ENCODE measurements around the gene DYRK4. TPM values are rescaled to one million over a fixed set of nuclear protein-coding genes. Genes with fewer than 3 reads are reported as not detected.

Gene DYRK4
- total RNA-seq, 3 donors from 2014 or later: 27.9 to 41.5 (median 34.1) TPM

DNA sequence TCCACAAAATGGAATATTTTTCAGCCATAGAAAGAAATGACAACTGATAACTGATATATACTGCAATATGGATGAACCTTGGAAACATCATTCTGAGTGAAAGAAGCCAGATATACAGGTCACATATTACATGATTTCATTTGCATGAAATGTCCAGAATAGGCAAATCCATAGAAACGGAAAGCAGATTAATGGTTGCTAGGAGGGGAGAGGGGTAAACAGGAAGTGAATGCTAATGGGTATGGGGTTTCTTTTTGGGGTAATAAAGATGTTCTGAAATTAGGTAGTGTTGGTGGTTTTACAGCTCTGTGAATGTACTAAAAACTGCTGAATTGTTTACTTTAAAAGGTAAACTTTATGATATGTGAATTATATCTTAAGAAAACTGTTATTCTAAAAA is 16.8 kb upstream of the DYRK4 start:
- no peak for ATAC-seq
- Mint-ChIP-seq H3K4me3 (no peak overlapping the region), H3K36me3 (ENCODE audit: insufficient read depth) (peaks cover 7% of the 10 kb centered on the region), H3K9me3 (no peaks in the 10 kb centered on the region), H3K27me3 (ENCODE audit: low read depth) (no peaks in the 10 kb centered on the region), H3K4me1 (ENCODE audit: low read depth) (no peaks in the 10 kb centered on the region)
- no peak for DNase-seq

DNA sequence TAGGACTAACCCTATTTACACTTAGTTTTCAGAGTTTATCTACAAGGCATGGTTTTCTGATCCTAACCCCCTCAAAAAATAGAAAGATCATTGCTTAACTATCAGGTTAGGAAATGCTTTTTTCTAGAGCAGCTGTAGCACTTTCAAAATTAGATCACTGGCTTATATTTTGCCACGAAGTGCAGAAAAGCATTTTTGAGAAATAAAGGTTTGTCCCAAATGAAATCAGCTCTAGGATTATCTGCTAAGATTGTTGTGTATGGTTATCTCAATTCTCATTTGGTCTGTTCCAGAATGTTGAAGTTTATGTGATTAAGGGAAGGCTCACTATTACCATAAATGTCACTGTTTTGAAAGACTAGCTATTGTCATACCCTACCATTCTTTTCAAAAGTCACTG is 9.8 kb upstream of the DYRK4 start:
- ATAC-seq (no peak), DNase-seq (no peak)
- Mint-ChIP-seq H3K4me1 (ENCODE audit: low read depth) (no peaks in the 10 kb centered on the region), H3K4me3 (no peak overlapping the region), H3K27me3 (ENCODE audit: low read depth) (no peaks in the 10 kb centered on the region), H3K36me3 (ENCODE audit: insufficient read depth) (peaks cover 5% of the 10 kb centered on the region), H3K9me3 (no peaks in the 10 kb centered on the region)

DNA sequence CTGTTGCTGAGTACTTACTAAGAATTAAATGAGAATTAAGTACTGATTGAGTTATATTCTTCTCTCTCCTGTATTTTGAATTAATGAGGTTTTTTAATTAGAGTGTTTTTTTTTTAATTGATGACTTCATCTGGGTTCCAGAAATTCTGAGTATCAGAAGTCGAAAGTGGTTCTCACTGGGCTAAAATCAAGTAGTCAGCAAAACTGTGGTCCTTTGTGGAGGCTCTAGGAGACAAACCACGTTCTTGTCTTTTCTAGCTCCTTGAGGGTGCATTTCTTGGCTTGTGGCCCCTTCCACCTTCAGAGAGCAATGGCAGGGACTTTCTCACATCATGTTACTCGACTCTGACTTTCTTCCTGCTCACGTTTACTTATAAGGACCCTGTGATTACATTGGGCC is 8.1 kb upstream of the DYRK4 start:
- DNase-seq (no peak), ATAC-seq (no peak)
- no peaks in the 10 kb centered on the region for H3K4me1 Mint-ChIP-seq (ENCODE audit: low read depth)
- no peak overlapping the region for H3K4me3 Mint-ChIP-seq
- H3K27me3 Mint-ChIP-seq (ENCODE audit: low read depth): no peaks in the 10 kb centered on the region
- H3K9me3 Mint-ChIP-seq: no peaks in the 10 kb centered on the region
- H3K36me3 Mint-ChIP-seq (ENCODE audit: insufficient read depth): peaks cover 5% of the 10 kb centered on the region

DNA sequence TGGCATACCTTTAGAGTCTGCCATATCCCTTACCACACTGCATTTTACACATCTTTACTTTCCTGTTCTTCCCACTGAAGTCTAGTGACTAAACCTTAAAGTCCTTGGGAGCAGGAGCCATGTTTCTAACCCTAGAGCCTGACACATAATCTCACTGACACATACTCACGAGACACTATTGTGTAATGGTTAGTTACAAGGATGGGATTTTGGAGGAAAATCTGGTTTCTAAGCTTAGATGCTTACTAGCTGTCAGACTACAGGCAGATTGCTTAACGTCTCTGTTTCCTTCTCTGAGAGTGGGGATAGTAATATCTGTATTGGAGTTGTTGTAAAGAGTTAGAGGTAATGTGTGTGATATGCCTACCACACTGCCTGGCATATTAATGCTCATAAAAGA is 6.2 kb upstream of the DYRK4 start:
- no peaks in the 10 kb centered on the region for H3K27me3 Mint-ChIP-seq (ENCODE audit: low read depth)
- no peaks in the 10 kb centered on the region for H3K4me1 Mint-ChIP-seq (ENCODE audit: low read depth)
- DNase-seq: no peak
- peaks cover 1% of the 10 kb centered on the region for H3K36me3 Mint-ChIP-seq (ENCODE audit: insufficient read depth)
- no peak overlapping the region for H3K4me3 Mint-ChIP-seq
- no peak for ATAC-seq
- no peaks in the 10 kb centered on the region for H3K9me3 Mint-ChIP-seq

DNA sequence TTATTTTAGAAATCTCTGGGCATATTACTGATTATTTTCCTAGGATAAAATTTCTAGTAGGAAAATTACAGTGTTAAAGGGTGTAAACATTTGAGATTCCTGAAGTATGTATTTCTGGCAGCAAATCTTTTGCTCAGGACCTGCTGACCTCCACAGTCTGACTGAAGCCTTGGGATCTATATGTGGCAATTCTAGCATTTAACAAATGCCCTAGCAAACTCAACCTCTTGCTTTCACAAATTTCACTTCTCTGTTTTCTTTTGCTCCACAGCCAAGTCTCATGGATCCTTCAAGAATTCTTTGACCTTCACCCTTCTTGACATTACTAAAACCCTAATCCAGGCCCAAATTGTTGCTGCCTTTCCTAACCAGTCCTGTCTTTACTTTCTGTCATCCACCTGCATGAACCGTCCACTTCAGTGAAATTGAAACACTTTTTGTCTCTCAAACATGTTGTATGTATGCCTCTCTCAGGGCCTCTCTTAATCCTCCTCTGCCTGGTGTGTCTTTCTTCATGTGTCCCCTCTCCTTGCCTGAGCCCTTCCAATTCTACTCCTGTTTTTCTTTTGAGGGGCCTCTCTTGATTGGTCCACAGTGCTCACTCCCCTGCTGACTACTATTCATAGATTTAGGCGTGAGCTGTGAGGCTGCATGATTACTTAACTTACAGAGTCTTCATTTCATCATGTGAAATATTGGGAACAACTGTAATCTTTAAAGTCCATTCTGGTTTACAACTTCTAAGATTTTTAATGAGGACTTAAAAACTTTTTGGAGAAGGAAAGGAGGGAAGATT is 5.1 kb upstream of the DYRK4 start:
- H3K36me3 Mint-ChIP-seq (ENCODE audit: insufficient read depth): peaks cover 1% of the 10 kb centered on the region
- H3K9me3 Mint-ChIP-seq: no peaks in the 10 kb centered on the region
- no peak overlapping the region for H3K4me3 Mint-ChIP-seq
- H3K27me3 Mint-ChIP-seq (ENCODE audit: low read depth): no peaks in the 10 kb centered on the region
- H3K4me1 Mint-ChIP-seq (ENCODE audit: low read depth): no peaks in the 10 kb centered on the region
- DNase-seq (no peak), ATAC-seq (no peak)

DNA sequence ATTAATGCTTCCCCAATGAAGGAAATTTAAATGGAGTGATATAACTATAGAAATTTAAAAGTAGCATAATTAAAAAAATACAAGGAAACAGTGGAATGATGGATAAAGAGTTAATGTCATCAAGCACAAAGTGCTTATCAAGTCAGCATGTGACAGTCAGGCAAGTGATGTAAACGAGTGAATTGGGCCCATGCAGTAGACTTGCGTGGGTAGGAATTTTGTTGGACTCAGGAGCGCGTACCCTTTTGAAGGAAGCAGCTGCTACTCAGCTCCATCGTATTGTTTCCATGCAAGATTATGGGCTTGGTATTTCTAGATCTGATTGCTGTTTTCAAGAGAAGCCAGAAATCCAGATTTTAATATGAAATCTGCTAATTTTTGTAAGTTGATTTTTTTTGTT is 4.4 kb upstream of the DYRK4 start:
- H3K9me3 Mint-ChIP-seq: no peaks in the 10 kb centered on the region
- no peak overlapping the region for H3K4me3 Mint-ChIP-seq

DNA sequence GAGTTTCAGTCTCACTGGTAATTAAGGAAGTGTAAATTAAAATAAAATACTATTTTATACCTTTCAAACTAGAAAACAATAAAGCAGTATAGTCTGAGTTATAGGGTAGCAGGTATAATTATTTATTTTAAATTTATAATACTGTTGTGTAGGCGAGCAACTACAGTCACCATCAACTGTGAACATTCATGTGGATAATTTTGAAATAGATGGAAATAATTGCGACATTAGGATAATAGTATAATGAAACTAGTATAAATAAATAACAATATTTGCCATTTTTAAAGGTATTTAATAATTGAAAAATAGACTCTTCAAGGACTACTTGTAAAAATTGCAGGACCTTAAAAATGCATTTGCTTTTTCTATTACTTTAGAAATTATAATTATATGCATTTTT is 3.8 kb upstream of the DYRK4 start:
- H3K4me1 Mint-ChIP-seq (ENCODE audit: low read depth): peaks cover 5% of the 10 kb centered on the region
- H3K27me3 Mint-ChIP-seq (ENCODE audit: low read depth): peaks cover 2% of the 10 kb centered on the region
- ATAC-seq (no peak), DNase-seq (no peak)
- peaks cover 1% of the 10 kb centered on the region for H3K36me3 Mint-ChIP-seq (ENCODE audit: insufficient read depth)
- no peaks in the 10 kb centered on the region for H3K9me3 Mint-ChIP-seq
- no peak overlapping the region for H3K4me3 Mint-ChIP-seq

More for the DNA sequence above, 4.4 kb upstream of the DYRK4 start:
- ATAC-seq (no peak), DNase-seq (no peak)
- H3K36me3 Mint-ChIP-seq (ENCODE audit: insufficient read depth): peaks cover 1% of the 10 kb centered on the region
- H3K27me3 Mint-ChIP-seq (ENCODE audit: low read depth): no peaks in the 10 kb centered on the region
- peaks cover 5% of the 10 kb centered on the region for H3K4me1 Mint-ChIP-seq (ENCODE audit: low read depth)

DNA sequence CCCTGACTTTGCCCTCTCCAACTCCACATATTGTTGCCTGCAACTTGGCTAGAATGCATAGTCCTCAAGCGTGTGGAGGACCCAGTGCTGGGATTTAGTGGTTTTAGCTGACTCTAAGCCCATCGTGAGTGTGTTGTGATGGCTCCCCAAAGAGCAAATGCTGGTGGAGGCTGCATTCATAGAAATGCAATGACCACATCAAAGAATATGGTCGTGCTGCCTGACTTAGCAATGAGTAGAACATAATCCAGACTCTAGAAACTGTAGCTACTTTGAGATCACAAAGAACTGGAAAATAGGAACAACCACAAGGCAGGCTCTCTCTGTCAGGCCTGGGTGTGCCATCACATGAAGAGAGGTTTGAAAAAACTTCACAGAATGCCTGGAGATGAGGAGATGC is 1.3 kb downstream of the DYRK4 start:
- ATAC-seq: no peak
- Mint-ChIP-seq H3K4me1 (ENCODE audit: low read depth) (peaks cover 21% of the 10 kb centered on the region), H3K27me3 (ENCODE audit: low read depth) (peaks cover 5% of the 10 kb centered on the region)

DNA sequence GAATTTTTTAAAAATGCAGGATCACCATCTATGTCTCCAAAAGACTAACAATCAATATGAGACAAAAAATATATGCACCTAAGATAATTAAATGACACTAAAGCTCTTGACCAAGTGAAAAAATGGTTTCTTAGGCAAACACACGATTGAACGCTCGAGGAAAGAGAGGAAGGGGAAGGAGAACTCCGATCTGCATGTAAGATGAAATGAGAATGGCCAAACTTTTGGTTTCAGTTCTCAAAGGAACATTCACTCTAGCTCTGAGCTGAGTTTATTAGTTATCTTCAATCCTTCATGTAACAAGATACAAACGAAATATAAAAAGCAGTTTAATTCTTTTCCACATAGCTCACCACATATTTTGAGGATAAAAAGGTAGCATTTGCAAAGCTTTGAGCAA is 2.8 kb downstream of the DYRK4 start:
- peak overlapping the region; percentile 12 for H3K4me3 Mint-ChIP-seq
- H3K9me3 Mint-ChIP-seq: no peaks in the 10 kb centered on the region
- no peak for ATAC-seq
- H3K36me3 Mint-ChIP-seq (ENCODE audit: insufficient read depth): no peaks in the 10 kb centered on the region
- H3K27me3 Mint-ChIP-seq (ENCODE audit: low read depth): peaks cover 5% of the 10 kb centered on the region
- peaks cover 21% of the 10 kb centered on the region for H3K4me1 Mint-ChIP-seq (ENCODE audit: low read depth)
- DNase-seq: no peak

More for the DNA sequence above, 1.3 kb downstream of the DYRK4 start:
- no peak for DNase-seq
- Mint-ChIP-seq H3K4me3 (no peak overlapping the region), H3K36me3 (ENCODE audit: insufficient read depth) (no peaks in the 10 kb centered on the region), H3K9me3 (no peaks in the 10 kb centered on the region)

DNA sequence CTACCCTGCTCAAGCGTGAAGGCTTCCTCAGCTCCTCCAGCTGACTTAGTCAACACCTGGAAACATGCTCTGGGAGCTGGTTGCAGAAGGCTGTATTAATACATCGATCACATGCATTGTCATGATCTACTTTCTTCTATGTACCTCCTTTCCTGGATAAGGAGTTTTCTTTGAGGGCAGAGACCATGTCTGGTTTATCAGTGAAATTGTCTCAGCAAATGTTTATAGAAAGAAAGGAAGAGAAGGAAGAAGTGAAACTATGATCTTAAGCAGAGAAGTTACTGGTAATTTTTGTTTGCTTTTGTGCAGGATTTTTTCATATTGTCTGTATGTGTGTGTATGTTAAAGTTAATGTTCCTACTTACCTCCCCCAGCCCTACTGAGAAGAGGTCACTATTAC is 4.5 kb downstream of the DYRK4 start:
- Mint-ChIP-seq H3K36me3 (ENCODE audit: insufficient read depth) (no peaks in the 10 kb centered on the region), H3K4me1 (ENCODE audit: low read depth) (peaks cover 21% of the 10 kb centered on the region), H3K9me3 (no peaks in the 10 kb centered on the region), H3K27me3 (ENCODE audit: low read depth) (peaks cover 5% of the 10 kb centered on the region), H3K4me3 (no peak overlapping the region)
- ATAC-seq (no peak), DNase-seq (no peak)

DNA sequence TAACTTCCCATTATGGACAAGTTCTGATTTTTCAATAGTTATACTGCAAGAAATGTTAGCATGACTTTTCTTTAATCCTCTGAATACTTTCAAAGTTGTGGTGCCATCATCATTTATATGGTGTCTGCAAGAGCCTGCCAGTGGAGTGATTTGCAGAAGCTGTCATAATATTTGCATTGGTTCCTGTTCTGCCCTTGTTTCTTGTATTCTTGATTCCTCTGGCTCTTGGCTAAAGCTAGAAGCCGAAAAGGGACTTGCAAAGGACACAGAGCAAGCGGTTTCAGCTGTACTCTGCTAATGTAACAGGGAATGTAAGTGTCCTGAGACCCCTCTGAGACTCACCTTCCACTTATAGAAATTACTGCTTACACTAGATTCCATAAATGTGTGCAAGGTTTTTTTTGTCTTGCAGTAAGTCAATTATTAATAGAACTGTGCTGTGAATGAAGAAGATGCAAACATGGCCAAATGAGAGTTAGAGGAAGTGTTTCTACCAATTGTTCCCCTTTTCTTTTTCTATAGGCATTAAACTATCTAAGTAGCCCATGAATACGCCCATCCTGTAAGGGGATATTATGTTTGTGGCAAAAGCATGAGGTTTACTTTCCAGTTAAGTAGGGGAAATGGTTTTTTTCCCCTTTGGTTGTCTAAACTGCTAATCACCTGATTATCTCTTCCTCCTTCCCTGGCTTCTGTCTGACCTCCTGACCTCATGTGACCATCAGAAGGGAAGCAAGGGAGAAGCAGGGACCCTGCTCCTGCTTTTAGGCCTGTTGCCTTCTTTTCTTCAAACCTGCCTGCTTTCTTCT is 5.3 kb downstream of the DYRK4 start:
- H3K9me3 Mint-ChIP-seq: no peaks in the 10 kb centered on the region

DNA sequence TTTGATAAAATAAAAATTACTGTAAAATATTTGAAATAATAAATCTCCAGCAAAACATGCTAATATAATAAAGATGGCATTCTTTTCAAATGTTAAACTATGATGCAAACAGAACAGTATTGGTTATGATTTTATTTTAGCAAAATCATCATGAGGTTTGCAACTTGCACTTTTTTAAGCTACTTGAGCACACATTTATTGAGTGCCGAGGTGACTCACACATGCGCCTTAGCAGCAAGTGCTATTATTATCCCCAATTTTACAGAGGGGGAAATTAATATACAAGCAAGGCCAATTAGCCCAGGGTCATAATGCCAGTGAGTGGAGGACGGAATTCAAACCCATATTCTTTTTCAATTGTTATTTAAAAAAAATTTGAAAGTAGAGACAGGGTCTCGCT is 7.3 kb downstream of the DYRK4 start:
- Mint-ChIP-seq H3K4me3 (no peak overlapping the region), H3K9me3 (no peaks in the 10 kb centered on the region), H3K4me1 (ENCODE audit: low read depth) (peaks cover 16% of the 10 kb centered on the region), H3K36me3 (ENCODE audit: insufficient read depth) (no peaks in the 10 kb centered on the region), H3K27me3 (ENCODE audit: low read depth) (peaks cover 2% of the 10 kb centered on the region)
- ATAC-seq (no peak), DNase-seq (no peak)

More for the DNA sequence above, 5.3 kb downstream of the DYRK4 start:
- Mint-ChIP-seq H3K4me1 (ENCODE audit: low read depth) (peaks cover 19% of the 10 kb centered on the region), H3K36me3 (ENCODE audit: insufficient read depth) (no peaks in the 10 kb centered on the region), H3K27me3 (ENCODE audit: low read depth) (peaks cover 5% of the 10 kb centered on the region), H3K4me3 (no peak overlapping the region)
- ATAC-seq (no peak), DNase-seq (no peak)

DNA sequence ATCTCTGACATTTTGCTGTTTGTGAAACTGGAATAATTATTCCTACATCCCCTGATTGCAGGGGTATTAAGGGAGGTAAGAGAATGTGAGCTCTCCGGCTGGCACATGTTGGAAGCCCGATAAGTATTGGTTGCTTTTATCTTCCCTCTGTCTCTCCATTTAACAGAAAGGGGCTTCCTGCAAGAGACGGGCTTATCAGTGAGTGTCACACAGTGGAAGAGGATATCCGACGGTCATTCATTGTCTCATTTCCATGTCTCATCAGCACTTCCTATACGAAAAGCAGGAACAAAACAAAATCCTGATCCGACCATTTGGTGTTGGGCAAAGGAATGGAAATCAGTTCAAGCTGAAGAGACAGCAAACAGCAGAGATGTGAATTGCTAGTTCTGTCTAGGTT is 10.7 kb downstream of the DYRK4 start:
- DNase-seq: no peak
- Mint-ChIP-seq H3K4me3 (no peak overlapping the region), H3K4me1 (ENCODE audit: low read depth) (peaks cover 1% of the 10 kb centered on the region), H3K9me3 (no peaks in the 10 kb centered on the region), H3K36me3 (ENCODE audit: insufficient read depth) (no peaks in the 10 kb centered on the region), H3K27me3 (ENCODE audit: low read depth) (no peaks in the 10 kb centered on the region)
- no peak for ATAC-seq

DNA sequence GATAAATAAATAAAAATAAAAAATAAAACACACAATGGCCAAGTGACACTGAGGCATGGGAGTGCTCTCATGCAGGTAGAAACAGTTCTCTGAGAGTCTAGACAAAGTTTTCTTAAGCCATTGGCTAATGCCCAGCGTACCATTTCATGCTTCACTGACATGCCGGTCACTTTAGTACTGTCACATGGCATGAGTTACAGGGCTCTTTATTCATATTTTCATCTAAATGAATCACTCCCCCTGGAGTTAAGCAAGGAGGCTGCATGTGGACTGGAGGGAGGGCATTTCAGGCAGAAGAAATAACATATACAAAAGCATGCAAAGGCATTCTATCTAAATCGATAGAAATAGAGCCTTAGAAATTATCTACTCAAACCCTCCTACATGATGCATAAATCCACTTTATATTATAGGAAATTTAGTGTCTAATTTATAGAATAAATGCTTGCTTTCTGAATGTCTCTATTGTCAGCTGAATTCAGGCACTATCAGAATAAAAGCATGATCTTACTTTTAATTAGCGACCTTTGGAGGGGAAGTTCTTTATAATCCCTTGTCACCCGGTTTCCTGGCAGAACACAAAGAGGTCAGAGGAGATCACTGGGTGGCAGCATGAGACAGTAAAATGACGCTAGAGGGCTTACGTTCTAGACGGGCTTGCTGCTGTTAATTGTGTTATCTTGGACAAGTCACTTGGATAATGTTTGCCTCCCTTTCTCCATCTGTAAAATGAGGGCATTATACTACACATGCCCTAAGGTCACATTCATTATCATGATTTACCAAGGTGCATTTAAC is 17.5 kb downstream of the DYRK4 start:
- DNase-seq (no peak), ATAC-seq (no peak)
- no peak overlapping the region for H3K4me3 Mint-ChIP-seq

More for the DNA sequence above, 17.5 kb downstream of the DYRK4 start:
- Mint-ChIP-seq H3K27me3 (ENCODE audit: low read depth) (peaks cover 5% of the 10 kb centered on the region), H3K4me1 (ENCODE audit: low read depth) (no peaks in the 10 kb centered on the region), H3K9me3 (no peaks in the 10 kb centered on the region), H3K36me3 (ENCODE audit: insufficient read depth) (no peaks in the 10 kb centered on the region)

All from activated T-cell treated with anti-CD3 and anti-CD28 coated beads, Interleukin-2, amount 50 U/mL, for 4 hours (primary cell).